Measurements from ENCODE around the gene AKT2. TPM values are rescaled to one million over a fixed set of nuclear protein-coding genes. Genes with fewer than 3 reads are reported as not detected.

Gene AKT2
- total RNA-seq, 1 experiment from 2014 or later = 98.3 TPM

GRCh38 chr19:40236366-40236765 lies 48.8 kb downstream of the AKT2 start:
- no peak for DNase-seq (ENCODE audit: low read depth)

GRCh38 chr19:40236026-40236355 lies 49.2 kb downstream of the AKT2 start:
- DNase-seq (ENCODE audit: low read depth) = no peak

GRCh38 chr19:40235238-40236025 lies 49.7 kb downstream of the AKT2 start:
- no peak for DNase-seq (ENCODE audit: low read depth)

GRCh38 chr19:40234429-40235237 lies 50.5 kb downstream of the AKT2 start:
- no peak for DNase-seq (ENCODE audit: low read depth)

GRCh38 chr19:40233811-40234389 lies 51.2 kb downstream of the AKT2 start:
- no peak for DNase-seq (ENCODE audit: low read depth)

GRCh38 chr19:40232949-40233810 lies 52.0 kb downstream of the AKT2 start:
- DNase-seq (ENCODE audit: low read depth) = no peak

GRCh38 chr19:40232479-40232878 lies 52.7 kb downstream of the AKT2 start:
- no peak for DNase-seq (ENCODE audit: low read depth)

GRCh38 chr19:40231544-40232424 lies 53.4 kb downstream of the AKT2 start:
- DNase-seq (ENCODE audit: low read depth) = no peak

- DNase-seq (ENCODE audit: low read depth) = no peak
Observed at GRCh38 chr19:40231057-40231456, 54.1 kb downstream of the AKT2 start.

- no peak for DNase-seq (ENCODE audit: low read depth)
Observed at GRCh38 chr19:40229926-40230417, 55.2 kb downstream of the AKT2 start.

- peak; percentile 66 for DNase-seq (ENCODE audit: low read depth)
Observed at GRCh38 chr19:40229484-40229883, 55.7 kb downstream of the AKT2 start.

- no peak for DNase-seq (ENCODE audit: low read depth)
Observed at GRCh38 chr19:40228863-40229262, 56.3 kb downstream of the AKT2 start.

- DNase-seq (ENCODE audit: low read depth) = no peak
Observed at GRCh38 chr19:40228346-40228745, 56.8 kb downstream of the AKT2 start.

- DNase-seq (ENCODE audit: low read depth) = peak; percentile 38
Observed at GRCh38 chr19:40225440-40226305, 59.5 kb downstream of the AKT2 start.

- DNase-seq (ENCODE audit: low read depth) = no peak
Observed at GRCh38 chr19:40224342-40225150, 60.6 kb downstream of the AKT2 start.

GRCh38 chr19:40223135-40223822 lies 61.9 kb downstream of the AKT2 start:
- DNase-seq (ENCODE audit: low read depth) = no peak

- DNase-seq (ENCODE audit: low read depth) = peak; percentile 90
Observed at GRCh38 chr19:40221858-40222619, 63.1 kb downstream of the AKT2 start.

Data from M059J (cell line).